Activated CD4-positive, CD25-positive, alpha-beta regulatory T cell treated with anti-CD3 and anti-CD28 coated beads, Interleukin-2, amount 50 U/mL, for 16 hours (primary cell): ENCODE measurements around the gene NDRG2.

Source experiments
- DNase-seq: peaks from one replicate; pipeline ENCODE4 v3.0.0-alpha.2; 2020; ENCODE audit warnings: low read depth, low spot score

NDRG2 gene

DNA sequence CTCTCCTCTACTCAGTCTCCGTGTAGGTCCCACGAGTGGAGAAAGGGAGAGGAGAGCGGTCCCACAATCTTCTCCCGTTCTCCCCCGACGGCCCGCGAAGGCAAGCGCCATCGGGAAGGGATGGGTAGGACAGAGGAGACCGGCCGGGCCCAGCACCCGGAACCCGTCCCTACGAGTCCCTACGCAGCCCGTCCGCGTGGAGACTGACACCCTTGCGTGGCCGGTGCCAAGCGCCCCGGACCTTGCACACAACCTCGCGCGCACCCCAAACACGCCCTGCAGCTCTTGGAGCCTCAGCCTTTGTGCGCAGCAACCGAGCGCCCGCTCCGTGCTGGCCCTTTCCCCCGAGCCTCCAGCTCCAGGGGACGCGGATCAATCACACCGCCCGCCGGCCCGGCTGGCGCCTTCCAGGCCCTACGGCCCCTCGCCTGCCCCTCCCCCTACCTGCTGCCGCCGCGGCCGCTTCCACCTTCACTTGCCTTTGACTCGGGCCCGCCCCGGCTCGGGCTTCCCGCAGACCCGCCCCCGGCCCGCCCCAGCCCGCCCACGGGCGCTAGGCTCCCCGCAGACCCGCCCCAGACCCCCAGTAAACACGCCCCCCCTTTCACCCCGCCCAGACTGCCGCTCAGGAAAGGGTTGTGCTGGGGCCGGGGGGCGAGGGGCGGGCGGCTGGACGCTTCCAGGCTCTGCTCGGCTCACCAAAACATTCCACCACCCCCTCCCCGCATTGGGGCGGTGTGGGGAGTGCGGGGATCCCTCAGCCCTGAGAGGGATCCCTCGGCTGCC, at the start of gene NDRG2:
NDRG2 (minus strand) TSS at position 477 of the 786 bp plus-strand sequence. CDS start 1,746 bp downstream, outside the sequence.
- peak; percentile 47 for DNase-seq

DNA sequence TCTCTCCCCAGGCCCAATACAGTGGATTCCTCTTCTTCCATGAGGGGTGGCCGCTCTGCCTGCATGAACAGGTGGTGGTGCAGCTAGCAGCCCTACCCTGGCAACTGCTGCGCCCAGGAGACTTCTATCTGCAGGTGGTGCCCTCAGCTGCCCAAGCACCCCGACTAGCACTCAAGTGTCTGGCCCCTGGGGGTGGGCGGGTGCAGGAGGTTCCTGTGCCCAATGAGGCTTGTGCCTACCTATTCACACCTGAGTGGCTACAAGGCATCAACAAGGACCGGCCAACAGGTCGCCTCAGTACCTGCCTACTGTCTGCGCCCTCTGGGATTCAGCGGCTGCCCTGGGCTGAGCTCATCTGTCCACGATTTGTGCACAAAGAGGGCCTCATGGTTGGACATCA, 49.1 kb upstream of the NDRG2 start:
- no peak for DNase-seq

GRCh38 chr14:21072781-21073339, 48.0 kb upstream of the NDRG2 start:
- DNase-seq = no peak

GRCh38 chr14:21072031-21072473, 47.2 kb upstream of the NDRG2 start:
- no peak for DNase-seq

DNA sequence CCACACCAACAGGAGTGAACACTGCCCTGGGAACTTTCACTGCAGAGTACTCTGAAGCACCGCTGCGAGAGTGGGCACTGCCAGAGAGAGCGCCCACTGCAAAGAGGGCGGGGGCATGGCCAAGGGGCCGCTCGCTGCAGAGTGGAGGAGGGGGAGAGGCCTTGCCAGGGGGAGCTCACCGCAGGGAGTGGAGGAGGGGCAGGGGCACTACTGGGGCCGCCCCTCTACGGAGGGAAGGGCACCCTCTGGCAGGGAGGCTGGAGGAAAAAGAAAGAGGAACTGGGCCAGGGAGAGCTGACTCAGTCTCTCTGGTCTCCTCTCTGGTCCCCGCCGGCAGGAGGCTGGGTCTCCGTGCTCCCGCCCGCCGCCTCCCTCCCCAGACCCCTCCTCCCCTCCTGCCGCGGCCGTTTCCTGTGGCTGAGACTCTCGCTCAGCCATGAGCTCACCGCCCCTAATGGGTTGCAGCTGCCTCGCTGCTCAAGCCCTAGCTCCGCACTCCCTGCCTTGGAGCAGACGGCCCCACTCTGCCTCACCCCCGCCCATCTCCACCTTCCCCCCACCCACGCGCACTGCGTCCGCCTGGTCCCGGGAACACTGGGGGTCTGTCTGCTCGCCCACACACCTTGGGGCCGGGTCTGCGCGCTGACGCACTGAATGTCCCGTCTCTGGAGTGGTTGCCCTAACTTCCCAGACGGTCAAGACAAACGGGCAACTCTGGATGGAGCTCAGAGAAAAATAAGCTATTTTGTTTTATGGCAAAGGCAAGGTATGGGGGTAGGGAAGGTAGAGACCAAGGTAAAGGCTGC, 46.6 kb upstream of the NDRG2 start:
- no peak for DNase-seq

DNA sequence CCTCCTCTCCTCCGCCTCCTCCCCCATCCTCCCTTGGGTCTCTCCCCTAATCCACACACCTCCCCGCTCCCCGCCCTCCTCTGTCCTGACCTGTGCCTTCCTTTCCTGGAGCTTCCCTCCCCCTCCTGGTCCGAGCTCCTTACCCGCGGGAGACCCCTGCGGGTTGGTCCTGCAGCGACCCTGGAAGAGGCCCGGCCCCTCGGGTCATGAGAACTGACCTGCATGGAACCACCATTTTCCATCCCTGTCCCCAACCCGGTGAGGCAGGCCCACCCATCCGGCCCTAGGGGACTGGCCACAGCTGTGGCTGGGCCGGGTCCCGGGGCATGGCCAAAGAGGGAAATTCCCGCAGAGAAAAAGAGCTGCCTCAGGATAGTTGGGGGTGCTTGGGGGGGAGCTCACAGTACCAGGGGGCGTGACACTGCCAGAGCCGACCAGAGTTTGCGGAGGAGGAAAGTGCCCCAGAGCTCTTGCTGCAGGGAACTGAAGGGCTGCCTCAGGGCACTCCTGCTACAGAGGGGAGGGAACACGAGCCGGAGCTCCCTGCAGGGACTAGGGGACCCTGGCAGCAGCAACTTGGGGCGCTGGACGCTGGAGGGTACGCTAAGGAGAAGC, 45.9 kb upstream of the NDRG2 start:
- DNase-seq = no peak

DNA sequence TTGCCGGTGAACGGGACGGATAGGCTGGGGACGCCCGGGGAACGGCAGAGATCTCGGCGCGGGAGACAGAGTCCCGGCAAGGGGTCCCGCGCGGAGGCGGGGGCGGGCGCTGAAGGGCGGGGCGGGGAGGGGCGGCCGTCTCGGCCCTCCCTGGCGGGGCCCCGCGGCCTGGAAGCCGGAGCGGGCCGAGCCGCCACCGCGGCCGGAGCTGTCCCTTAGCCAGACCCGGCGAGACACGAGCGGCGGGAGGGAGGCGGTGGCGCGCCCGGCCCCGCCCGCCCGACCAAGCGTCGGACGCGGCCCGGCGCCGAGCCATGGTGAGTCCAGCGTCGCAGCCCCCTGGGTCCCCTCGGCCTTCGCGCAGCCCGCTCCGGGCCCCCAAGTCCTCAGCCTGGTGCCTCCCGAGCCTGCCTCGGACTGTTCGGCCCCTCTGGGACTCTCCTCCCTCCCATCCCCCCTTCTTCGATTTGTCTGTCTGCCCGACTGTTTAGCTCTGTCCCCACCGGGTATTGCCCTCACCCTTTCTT, 45.3 kb upstream of the NDRG2 start, which contains the start of gene ARHGEF40:
ARHGEF40 (plus strand) TSS at position 222 of the 527 bp plus-strand sequence; CDS start at position 315, 93 bp downstream.
- no peak for DNase-seq

DNA sequence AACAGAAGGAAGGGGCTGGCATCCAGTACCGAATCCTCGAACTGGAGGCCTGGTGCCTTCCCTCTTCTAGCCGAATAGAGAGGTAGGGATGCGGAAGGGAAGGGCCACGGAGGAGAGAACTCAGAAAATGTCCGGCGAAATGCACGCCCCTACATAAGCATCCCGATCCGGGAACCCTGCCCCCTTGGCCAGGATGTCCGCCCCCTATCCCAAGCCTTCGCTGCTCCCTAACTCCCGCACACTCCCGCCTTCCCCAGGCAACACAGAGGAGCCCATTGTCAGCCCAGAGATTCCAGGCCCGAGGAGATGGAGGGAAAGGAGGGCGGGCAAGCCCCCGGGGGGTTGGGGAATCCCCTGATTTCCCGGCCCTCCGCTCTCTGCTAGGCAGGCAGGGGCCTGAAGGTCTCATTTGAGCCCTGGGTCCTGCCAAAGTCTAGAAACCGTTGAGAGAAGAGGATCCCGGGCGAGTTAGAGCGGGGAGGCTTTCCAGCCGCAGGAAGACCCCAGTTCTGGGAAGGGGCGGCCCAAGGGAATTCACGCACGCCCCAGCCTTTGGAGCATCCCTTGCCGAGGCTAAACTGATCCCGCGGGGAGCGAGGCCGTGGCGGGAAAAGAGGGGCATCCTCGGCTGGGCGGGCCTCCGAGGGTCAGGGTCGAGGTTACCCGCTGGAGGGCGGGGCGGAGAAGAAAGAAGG, 44.7 kb upstream of the NDRG2 start:
- DNase-seq = no peak

GRCh38 chr14:21068521-21069387, 43.9 kb upstream of the NDRG2 start:
- no peak for DNase-seq

DNA sequence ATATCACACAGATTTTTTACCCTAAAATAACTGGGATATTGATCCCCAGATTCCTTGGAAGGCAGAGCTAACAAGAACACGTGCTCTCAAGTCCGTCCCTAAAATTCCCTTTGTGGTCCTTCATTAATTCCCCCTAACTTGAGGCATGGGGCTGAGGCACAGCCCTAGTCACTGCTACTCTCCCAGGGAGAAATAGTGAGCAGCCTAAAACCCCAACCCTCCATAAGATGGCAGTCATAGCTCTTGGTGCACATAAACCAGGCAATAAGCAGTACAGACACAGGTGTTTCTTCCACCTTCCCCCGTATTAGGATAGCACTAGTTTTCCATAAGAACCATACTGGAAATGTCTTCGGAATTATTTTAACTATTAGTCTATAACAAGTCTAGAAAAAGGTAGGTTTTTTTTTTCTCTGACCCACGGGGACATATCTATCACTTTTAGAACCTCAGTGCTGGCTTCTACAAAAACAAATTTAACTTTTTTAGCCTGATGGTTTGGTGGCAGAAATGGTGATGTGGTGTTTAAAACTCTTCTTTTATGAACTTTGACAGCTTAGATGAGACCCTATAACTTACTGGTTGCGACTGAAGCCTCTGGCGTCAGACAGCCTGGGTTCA, 42.1 kb upstream of the NDRG2 start:
- DNase-seq = no peak

DNA sequence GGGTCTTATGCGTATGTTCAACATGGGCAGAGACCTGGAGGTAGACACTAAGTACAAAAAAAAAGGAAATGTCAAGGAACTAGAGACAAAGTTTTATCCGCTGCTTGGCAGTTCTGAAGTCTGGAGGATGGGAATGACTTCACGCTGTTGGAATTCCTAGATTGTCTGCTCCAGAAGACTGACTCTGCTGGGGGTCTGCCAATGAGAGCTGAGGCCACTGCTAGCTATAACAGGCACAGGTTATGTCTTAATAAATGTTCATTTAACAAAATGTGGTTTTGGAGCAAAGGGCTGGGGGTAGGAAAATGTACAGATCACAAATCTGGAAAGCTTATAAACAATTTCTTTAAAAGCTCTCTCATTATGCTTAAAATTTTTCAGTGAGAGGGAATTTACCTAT, 38.6 kb upstream of the NDRG2 start:
- DNase-seq = no peak

DNA sequence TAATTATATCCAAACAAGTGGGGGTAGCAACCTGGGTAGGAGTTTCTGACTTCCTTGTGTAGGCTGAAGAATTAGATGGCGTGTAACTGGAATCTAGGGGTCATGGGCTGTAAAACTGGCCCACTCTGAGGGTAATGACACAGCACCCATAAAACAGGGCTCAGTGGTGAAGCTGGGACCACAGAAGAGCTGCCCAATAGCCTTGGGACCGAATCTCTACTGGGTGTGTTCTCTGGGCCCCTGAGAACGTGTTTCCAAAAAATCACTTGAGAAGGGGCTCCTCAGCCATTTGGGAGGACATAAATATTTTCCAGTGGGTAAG, 36.4 kb upstream of the NDRG2 start:
- DNase-seq = no peak

- no peak for DNase-seq
These were observed 35.9 kb upstream of the NDRG2 start for GRCh38 chr14:21060614-21061346.

DNA sequence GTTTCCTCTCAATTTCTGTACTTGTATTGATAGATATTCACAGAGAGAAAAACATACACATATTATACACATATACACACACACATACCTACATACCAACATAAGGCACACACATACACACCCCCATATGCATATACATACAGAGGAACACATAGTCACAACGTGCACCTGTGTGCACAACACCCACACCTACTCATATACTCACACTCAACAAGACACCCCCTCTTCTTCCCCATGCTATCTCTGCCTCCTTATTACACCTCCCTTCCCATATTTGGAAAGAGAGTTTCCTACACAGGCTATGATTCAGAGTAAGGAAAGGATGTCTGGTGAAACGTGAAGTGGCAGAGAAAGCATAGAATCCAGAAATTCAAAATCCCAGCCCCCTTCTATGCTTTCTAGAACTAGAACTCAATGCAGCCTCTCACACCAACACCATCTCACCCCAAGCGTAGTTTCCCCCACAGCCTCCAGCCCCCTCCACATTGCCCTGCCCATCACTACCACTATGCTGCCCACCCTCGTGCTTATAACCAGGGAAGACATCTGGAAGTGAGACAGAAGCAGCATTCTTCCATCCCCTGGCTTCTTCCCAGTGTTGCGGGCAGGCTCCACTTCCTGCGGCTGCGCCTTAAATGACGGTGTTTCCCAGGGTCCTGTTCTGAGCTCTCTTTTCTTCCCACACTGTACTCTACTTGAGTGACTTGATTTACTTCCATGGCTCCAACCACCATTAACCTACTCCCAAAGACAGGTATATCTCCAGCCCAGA, 35.2 kb upstream of the NDRG2 start:
- no peak for DNase-seq

GRCh38 chr14:21058903-21059302, 34.0 kb upstream of the NDRG2 start:
- DNase-seq = no peak

DNA sequence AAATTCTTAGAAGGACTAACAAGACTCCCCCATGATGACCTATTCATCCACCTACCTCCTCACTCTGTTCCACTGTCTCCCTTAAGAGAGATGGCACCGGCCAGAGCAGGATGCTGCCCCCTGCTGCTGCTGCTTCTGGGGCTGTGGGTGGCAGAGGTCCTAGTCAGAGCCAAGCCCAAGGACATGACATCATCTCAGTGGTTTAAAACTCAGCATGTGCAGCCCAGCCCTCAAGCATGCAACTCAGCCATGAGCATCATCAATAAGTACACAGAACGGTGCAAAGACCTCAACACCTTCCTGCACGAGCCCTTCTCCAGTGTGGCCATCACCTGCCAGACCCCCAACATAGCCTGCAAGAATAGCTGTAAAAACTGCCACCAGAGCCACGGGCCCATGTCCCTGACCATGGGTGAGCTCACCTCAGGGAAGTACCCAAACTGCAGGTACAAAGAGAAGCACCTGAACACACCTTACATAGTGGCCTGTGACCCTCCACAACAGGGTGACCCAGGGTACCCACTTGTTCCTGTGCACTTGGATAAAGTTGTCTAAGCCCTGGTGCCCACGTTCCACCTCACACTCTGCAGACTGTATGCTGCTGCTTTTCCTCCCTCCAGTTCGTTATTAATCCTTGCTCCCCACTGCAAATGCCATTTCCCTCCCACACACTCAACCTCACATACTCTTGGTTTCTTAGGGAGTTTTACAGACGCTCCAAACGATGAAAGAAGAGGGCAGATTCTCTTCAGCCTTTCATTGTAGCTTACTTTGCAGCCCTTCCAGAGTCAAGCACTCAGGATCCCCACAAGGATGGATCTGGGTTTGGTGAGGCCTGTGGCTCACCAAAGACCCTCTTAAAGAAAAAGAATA, 33.2 kb upstream of the NDRG2 start, which contains the start of gene RNASE8:
RNASE8 (plus strand) TSS at position 20 of the 873 bp plus-strand sequence; CDS start at position 91, 71 bp downstream.
- no peak for DNase-seq

- no peak for DNase-seq
These were observed 31.8 kb upstream of the NDRG2 start for GRCh38 chr14:21056520-21057163.
